Activated CD4-positive, alpha-beta T cell treated with anti-CD3 and anti-CD28 coated beads, Interleukin-10, Interleukin-2, amounts not matched to agents 100 ng/mL and 50 ng/mL, durations not matched to agents 16 hours and 8 hours (primary cell): ENCODE data around the gene TENM4.

Experiments used
- DNase-seq: peaks from one replicate; pipeline ENCODE4 v3.0.0-alpha.2; 2020

TENM4 gene

GRCh38 chr11:79165908-79166307 lies 274.9 kb downstream of the TENM4 start:
- no peak for DNase-seq

GRCh38 chr11:79160791-79161403 lies 279.9 kb downstream of the TENM4 start:
- peak; percentile 6 for DNase-seq

GRCh38 chr11:79159657-79160450 lies 281.0 kb downstream of the TENM4 start:
- DNase-seq, result no peak

- no peak for DNase-seq
Measured at GRCh38 chr11:79157738-79158137, 283.1 kb downstream of the TENM4 start.

DNA sequence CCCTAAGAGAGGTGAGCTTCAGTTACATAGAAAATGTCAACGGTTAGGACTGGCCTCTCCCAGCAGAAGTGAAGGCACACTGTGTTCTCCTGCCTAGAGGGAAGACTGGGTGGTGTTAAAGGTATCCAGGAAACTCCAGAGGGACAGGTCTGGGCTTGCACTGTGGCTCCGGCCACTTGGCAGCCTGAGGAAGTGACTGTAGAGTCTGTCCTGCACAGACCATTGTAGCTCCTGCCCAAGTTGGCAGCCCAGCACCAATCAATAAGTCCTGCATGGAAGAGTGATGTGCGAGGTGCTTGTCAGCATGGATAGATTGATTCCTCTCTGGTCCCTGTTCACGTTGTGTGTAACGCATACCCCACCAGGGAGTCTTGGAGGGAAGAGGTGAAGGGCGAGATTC lies 284.8 kb downstream of the TENM4 start:
- DNase-seq, result no peak

- no peak for DNase-seq
Measured at GRCh38 chr11:79155237-79155636, 285.6 kb downstream of the TENM4 start.

GRCh38 chr11:79152511-79152910 lies 288.3 kb downstream of the TENM4 start:
- DNase-seq, result no peak

DNA sequence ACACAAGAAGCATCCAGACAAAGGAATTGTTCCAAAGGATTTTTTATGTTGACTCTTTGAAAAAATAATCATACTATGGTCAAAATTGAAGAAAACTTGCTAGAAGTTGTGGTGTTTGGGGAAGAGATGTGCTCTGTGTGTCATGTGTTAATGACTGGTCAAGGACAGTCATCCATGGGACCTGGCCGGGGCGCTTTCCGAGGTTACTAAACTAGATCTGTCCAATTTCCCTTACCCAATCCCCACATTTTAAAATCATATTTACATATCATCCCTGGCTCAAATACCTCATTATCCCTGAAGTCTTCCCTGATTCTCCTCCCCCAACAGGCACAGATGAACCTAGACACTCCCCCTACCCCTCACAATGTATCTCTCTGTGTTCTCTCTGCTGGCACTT lies 289.4 kb downstream of the TENM4 start:
- DNase-seq, result no peak

DNA sequence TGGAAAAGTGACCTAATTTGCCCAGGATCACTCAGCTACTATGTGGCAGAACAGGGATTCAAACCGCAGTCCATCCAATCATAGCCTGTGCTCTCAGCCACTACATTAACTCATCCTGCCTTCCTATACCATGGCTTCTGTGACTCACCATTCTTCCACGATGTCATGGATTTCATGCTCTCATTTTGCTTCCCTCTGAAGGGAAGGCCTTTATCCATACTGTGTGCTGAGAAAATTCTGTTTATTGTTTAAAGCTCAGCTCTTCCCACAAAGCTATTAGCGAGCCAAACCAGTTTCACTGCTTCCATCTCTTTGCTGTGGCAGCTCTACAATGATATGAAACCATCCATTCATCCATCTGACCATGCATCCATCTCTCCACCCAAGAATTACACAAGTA lies 289.9 kb downstream of the TENM4 start:
- no peak for DNase-seq

DNA sequence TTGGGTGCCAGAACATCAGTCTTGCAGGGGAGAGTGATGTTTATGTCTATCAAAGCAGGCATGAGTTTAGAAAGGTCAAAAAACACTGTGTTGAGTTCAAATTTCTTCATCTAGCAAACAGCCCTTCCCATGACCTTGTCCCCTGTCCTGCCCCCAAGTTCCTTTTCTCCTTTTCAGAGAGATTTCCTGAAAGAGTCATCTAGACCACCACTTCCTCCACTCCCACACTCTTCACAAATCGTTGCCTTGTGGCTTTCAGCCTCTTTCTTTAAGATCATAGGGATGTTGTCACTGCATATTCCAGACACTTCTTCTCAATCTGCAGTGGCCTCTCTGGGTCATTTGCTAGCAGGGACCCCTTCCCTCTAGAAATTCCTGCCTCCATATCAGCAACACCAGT lies 290.5 kb downstream of the TENM4 start:
- DNase-seq, result no peak

DNA sequence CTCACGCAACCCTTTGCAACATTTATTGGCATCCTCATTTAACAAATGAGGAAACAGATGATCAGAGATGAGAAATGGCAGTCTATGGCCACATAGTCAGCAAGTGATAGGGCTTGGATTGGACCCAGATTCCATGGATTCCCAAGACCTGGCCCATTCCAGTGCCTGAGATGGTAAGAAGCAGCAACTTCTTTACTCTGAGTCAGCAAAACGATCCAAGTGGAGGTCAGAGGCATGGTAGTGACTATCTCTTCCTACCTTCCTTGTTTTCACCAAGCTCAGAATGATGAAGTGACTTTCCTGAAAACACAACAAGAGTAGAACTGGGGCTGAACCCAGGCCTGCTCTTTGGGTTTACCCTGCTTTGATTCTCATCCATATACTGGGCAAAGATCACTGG lies 293.1 kb downstream of the TENM4 start:
- DNase-seq, result no peak

GRCh38 chr11:79147011-79147410 lies 293.8 kb downstream of the TENM4 start:
- DNase-seq, result no peak

DNA sequence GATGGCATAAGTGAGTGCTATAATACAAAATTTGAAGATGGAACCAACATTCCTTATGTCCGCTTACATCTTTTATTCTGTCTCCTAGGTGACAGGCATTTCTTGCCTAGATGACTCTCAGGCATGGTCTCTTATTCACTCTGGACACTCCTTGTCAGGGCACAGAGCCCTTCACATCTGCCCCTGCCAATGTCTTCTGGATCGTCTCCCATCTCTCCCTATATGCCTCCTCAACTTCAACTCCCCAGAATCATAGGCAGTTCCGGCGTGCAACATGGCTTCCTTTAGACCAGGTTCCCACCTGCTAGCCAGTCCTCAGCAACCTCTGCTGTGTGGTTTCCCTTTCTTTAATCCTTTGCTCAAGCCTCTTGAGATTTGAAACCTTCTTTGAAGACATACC lies 300.9 kb downstream of the TENM4 start:
- DNase-seq, result no peak

DNA sequence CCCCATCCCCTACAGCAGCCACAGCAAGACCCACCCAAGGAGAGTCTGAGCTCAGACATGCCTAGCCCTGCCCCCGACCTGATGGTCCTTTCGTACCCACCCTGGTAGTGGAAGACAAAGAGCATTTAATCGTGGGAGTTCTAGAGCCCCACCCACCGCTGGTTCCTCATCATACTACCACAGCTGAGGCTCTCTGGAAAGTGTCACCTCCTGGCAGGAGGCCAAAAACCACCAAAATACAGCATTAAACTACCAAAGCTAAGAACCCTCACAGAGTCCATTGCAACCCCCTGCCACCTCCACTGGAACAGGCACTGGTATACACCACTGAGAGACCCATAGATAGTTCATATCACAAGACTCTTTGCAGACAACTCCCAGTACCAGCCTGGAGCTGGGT lies 311.1 kb downstream of the TENM4 start:
- DNase-seq, result no peak

DNA sequence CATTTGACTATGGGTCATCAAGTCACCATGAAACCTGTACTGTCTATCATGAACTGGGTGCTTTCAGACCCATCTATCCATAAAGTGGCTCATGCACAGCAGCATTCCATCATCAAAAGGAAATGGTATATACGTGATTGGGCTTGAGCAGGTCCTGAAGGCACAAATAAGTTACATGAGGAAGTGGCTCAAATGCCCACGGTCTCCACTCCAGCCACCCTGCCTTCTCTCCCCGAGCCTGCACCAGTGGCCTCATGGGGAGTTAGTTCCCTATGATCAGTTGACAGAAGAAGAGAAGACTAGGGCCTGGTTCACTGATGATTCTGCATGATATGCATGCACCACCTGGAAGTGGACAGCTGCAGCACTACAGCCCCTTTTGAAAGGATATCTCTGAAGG lies 312.5 kb downstream of the TENM4 start:
- no peak for DNase-seq

GRCh38 chr11:79122759-79123158 lies 318.1 kb downstream of the TENM4 start:
- DNase-seq, result no peak

- no peak for DNase-seq
Measured at GRCh38 chr11:79121351-79121750, 319.5 kb downstream of the TENM4 start.

DNA sequence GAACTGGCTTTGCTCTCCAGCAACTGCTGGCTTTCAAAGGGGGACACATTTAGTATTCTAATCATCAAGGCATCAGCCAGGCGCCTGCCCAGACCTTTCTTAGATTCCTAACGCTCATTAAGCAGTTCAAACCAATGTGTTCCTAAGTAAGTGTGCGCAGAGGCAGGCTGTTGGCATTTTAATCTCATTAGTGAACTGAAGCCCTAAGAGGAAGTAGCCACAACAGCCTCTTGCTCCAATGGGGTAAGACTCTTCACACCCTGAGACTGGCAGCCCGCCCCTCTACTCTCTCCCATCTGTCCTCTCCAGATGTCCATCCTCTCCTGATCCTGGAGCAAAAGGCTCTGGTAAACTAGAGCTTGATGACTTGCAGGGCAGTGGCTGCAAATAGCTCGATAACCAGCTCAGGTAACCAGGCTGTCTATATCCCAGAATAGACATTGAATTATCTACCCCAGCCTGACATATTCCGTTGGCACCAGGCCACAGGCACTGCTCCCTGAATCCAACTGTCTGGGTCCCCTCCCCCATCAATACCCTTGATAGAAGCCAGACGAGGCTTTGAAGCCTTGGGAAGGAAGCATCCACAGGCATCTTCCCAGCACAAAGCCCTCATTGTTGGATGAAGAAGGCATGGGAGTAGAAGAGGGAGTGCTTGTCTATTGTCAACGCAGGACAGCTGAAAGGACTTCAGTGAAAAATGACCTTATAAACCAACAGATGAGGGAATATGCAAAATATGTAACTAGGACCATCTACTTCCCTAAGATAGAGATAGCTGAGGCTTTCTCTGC lies 321.1 kb downstream of the TENM4 start:
- DNase-seq, result no peak

DNA sequence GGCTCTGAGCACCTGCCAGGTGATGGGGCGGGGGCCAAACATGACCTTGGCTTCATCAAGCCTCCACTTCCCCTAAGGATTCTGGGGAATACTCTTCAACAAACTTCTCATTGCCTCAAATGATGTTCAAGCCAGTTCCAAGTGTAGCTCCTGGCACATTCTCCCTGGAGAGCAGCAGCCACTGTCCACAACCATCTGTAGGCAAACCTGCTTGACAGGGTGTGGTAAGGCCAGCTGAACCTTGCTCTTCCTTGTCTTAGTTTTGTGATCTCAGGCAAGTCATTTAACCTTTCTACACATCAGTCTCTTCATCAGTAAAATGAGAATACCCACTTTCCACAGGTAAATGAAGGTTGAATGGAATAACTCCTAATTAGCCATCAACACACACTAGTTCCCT lies 323.3 kb downstream of the TENM4 start:
- DNase-seq, result no peak

GRCh38 chr11:79116600-79116999 lies 324.2 kb downstream of the TENM4 start:
- no peak for DNase-seq

DNA sequence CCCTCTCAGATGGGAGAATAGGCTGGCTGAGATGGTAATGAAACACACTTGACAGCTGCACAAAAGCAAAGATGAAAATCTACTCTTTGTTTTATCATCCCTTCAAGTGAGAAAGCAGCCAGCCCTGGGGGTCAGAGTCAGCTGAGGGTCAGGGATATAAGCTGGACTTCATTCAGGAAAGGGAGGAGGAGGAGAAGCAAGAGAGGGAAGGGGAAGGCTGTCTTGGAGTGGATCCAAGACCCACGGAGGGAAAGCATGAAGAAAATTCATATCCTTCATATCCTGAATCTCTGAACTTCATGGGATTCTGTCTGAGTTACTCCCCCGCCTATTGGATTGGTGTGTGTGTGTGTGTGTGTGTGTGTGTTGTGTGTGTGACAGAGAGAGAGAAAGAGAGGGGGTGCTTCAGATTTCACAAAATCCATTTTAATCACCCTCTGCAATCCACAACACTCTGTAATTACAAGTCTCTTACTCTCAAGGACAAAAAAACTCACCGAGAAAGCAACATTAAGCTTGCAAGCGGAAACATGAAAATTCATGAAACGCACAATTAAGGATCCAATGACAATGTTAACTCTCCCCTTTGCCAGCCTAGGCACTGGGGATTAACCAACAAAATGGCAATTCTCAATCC lies 327.7 kb downstream of the TENM4 start:
- DNase-seq, result no peak

- no peak for DNase-seq
Measured at GRCh38 chr11:79110796-79111195, 330.0 kb downstream of the TENM4 start.

DNA sequence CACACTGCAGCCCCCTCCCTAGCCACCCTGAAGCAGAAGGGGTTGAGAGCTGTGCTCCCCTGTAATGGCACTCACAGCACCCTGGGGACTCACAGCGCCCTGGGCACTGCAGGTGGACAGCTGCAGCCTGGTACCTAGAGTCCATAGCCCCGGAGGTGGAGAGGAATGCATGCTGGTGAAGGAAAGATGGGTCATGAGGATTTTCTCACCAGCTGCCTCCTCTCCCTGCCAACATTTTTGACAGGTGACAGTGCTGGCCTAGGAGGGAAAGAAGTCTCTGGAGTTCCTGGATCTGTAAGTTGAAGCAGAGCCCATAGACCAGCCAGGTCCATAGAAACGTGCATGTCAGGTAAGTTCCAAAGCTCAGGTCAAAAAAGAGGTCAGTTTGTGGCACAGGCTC lies 330.5 kb downstream of the TENM4 start:
- no peak for DNase-seq

- DNase-seq, result no peak
Measured at GRCh38 chr11:79108851-79109250, 332.0 kb downstream of the TENM4 start.
